ENCODE measurements around the gene PDPK1.
"Not testable (repeated sequence)": the region's sequence is repeated elsewhere in the genome, so short reads cannot be mapped to it uniquely, and the experiment has no call there.

PDPK1 gene

GRCh38 chr16:2540912-2541311 lies 3.1 kb downstream of the PDPK1 start:
- FAIRE-seq; DNase-seq (ENCODE audit: low spot score): not testable (repeated sequence)

- FAIRE-seq; DNase-seq (ENCODE audit: low spot score): not testable (repeated sequence)
Measured at GRCh38 chr16:2541409-2541808, 3.6 kb downstream of the PDPK1 start.

GRCh38 chr16:2543771-2544170 lies 6.0 kb downstream of the PDPK1 start:
- DNase-seq (ENCODE audit: low spot score); FAIRE-seq: not testable (repeated sequence)

DNA sequence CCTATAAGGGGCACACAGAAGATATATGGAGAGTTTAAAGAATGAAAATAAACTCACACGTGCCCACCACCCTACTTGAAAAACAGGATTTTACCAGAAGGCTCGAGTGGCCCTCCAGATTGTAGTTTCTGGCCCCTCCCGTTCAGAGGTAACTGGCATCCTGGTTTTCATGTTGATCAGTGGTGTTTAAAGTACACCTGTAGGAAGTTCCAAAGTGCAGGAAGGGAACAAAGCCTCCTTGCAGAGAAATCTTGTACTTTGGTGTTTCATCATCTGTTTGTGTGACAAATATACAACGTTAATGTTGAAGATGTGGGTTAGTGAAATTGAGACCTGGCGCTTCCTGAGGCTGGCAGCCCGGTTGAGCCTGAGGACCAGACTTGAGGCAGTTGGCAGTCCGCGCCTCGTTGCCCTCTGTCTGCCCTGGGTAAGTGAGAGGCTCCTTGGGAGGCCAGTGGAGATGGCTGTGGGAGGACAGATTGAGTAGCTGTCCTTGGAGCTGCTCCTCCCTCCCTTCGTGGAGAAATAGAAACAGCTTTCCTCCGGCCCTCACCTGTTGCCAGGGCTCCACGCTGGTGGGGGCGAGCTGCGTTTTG lies 12.6 kb downstream of the PDPK1 start:
- not testable (repeated sequence) for DNase-seq (ENCODE audit: low spot score); FAIRE-seq

GRCh38 chr16:2551420-2551889 lies 13.6 kb downstream of the PDPK1 start:
- DNase-seq (ENCODE audit: low spot score); FAIRE-seq: not testable (repeated sequence)

GRCh38 chr16:2554709-2555425 lies 17.0 kb downstream of the PDPK1 start:
- not testable (repeated sequence) for FAIRE-seq; DNase-seq (ENCODE audit: low spot score)

GRCh38 chr16:2557150-2557549 lies 19.3 kb downstream of the PDPK1 start:
- FAIRE-seq; DNase-seq (ENCODE audit: low spot score): not testable (repeated sequence)

- not testable (repeated sequence) for DNase-seq (ENCODE audit: low spot score); FAIRE-seq
Measured at GRCh38 chr16:2560131-2560797, 22.4 kb downstream of the PDPK1 start.

DNA sequence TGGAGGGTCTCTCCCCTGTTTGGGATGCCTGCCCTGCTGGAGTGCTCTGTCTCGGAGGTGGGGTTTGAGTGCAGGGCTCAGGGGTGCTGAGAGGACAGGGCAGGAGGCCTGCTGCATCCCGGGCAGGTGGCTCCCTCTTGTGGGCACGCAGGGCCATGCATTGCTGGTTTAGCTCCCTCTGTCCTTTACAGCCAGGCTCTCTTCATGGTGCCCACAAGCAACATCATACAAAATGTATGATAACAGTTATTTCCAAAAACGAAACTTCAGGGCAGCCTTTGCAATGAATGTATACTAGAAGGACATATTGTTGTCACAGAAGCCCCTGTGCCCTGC lies 22.9 kb downstream of the PDPK1 start:
- not testable (repeated sequence) for FAIRE-seq; DNase-seq (ENCODE audit: low spot score)

DNA sequence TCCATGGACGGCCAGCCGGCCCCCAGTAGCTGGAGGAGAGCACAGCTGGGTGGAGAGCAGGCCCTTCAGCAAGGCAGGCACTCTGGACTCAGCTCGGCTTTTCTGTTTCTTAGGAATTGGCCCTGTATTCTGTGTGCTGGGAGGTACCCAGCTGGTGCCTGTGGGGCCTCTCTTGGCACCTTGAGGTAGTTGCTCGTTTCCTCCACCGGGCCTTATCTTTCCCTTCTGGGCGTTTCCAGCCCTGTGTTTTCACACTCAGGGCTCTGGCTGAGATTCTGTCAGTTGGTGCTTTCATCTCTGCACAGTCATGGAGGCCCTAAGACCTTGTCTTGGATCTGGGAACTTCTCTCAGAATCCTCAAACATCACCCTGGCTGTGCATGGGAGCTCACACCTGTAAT lies 29.7 kb downstream of the PDPK1 start:
- FAIRE-seq; DNase-seq (ENCODE audit: low spot score): not testable (repeated sequence)

GRCh38 chr16:2568573-2568972 lies 30.8 kb downstream of the PDPK1 start:
- FAIRE-seq: peak; percentile 99

DNA sequence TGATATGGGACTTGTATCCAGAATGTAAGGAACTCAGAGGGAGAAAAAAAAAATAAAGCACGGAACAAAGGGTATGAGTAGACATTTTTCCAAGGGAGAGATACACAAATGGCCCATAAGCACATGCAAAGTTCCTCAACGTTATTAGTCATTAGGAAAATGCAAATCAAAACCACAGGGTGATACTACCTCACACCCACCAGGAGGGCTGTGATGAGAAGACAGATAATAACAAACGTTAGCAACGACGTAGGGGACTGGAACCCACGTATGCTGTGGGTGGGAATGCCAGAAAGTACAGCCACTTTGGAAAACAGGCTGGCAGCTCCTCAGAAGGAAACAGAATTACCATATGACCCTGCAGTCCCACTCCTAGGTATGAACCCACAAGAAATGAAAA lies 34.9 kb downstream of the PDPK1 start:
- FAIRE-seq; DNase-seq (ENCODE audit: low spot score): not testable (repeated sequence)

More at GRCh38 chr16:2568573-2568972, 30.8 kb downstream of the PDPK1 start:
- not testable (repeated sequence) for DNase-seq (ENCODE audit: low spot score)

GRCh38 chr16:2575839-2576238 lies 38.0 kb downstream of the PDPK1 start:
- FAIRE-seq; DNase-seq (ENCODE audit: low spot score): not testable (repeated sequence)

DNA sequence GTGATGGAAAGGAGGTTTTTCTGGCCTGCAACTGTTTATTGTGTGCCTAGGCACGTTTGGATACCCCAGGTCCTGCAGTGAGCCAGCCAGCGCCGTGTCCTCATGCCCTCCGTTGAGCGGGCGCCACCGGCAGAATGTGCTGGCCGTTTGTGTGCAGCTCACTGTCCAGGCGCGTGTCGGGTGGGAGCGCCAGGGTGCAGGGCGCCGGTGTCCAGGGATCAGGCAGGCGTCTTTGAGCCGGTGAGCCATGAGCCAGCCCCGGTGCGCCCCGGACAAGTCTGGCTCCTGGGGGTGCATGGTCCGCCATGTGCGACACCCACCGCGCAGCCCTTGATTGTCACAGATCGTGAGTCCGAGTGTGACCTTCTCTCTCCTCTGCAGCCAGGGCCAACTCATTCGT lies 39.2 kb downstream of the PDPK1 start:
- DNase-seq (ENCODE audit: low spot score); FAIRE-seq: not testable (repeated sequence)

GRCh38 chr16:2578905-2579304 lies 41.1 kb downstream of the PDPK1 start:
- not testable (repeated sequence) for DNase-seq (ENCODE audit: low spot score); FAIRE-seq

- FAIRE-seq; DNase-seq (ENCODE audit: low spot score): not testable (repeated sequence)
Measured at GRCh38 chr16:2580143-2580542, 42.3 kb downstream of the PDPK1 start.

DNA sequence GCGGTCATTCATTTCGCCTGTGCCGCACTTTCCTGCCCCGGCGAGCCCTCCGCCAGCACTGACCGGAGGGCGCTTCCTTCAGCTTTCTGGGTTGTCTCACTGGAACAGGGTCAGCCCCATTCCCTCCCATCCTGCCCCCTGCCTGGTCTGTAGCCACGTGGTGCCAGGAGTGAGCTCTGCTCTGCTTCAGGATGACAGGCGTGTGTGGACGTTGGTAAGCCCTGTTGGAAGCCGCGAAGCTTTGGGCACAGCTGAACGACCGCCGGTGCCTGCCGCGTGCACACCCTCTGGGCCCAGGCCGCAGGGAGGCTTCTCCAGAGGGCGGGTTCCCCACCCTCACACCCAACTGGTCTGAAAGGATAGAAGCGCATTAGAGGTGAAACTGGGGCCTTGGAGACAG lies 43.0 kb downstream of the PDPK1 start:
- DNase-seq (ENCODE audit: low spot score); FAIRE-seq: not testable (repeated sequence)

- DNase-seq (ENCODE audit: low spot score) (no peak), FAIRE-seq (no peak)
Measured at GRCh38 chr16:2584729-2585650, 47.2 kb downstream of the PDPK1 start.

DNA sequence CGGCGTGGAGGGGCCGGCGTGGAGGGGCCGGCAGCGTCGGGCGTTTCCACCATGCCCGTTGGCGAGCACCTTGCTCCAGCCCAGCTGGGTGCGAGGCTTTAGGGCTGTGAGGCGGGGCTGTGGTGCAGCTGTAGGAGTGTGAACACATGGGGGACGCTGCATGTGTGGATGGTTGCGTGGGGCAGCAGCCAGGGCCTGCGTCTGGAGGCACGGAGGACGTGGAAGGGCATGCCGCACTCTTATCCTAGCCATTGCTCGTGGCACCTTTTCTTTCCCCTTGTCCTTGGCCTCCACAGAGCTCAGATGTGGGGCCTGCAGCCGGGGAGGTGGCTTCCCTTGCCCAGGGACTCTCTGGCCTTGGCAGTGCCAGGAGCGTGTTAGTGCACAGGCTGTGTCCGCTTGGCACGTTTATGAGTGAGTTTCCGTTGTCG lies 47.8 kb downstream of the PDPK1 start:
- FAIRE-seq (no peak), DNase-seq (ENCODE audit: low spot score) (no peak)

DNA sequence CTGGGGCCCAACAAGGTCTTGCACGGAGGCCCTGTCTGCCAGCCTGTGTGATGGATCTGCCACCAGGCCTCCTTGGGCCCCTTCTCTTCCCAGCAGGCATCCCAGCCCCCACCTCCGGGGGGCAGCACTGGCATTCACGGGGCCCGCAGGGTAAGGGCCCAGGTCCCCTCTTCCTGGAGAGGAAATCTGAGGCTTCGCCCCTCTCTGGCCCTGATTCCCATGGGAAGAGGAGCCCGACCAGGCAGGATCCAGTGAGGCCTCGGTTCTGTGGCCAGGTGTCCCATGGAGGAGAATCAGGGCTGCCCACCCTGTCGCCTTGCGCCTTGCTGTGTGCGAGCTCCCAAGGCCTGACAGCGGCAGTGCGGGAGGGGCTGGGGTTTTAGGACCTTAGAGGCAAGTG lies 48.4 kb downstream of the PDPK1 start:
- DNase-seq (ENCODE audit: low spot score) (no peak), FAIRE-seq (no peak)
